Activated B cell treated with CpG ODN at 0.5 μM for 24 hours (primary cell): Measurements from ENCODE around the gene SV2B. TPM values are rescaled to one million over a fixed set of nuclear protein-coding genes. Genes with fewer than 3 reads are reported as not detected.

Source experiments
- ATAC-seq: fragments of 200-7000 bp; cut with Tn5 transposase; one replicate; pipeline ENCODE4 v1.10.0; 2021; ENCODE audit warnings: low read depth, mild to moderate bottlenecking, moderate library complexity
- CTCF ChIA-PET: fragments of 350-600 bp; sonication (Branson Sonifier 250); formaldehyde crosslinking; loops from one replicate; lab custom pipeline; 2021; ENCODE audit warnings: antibody characterized with exemption; lab: Charles Lee
- POLR2A ChIA-PET: fragments of 350-600 bp; sonication (Branson Sonifier 250); formaldehyde crosslinking; loops from one replicate; lab custom pipeline; 2021; ENCODE audit warnings: antibody characterized with exemption; lab: Charles Lee
- DNase-seq: peaks from one replicate; pipeline ENCODE4 v3.0.0; 2022
- H3K27ac Mint-ChIP-seq: one replicate; pipeline ENCODE4 v1.8.0; 2020; ENCODE audit warnings: mixed read lengths
- H3K27me3 Mint-ChIP-seq: one replicate; pipeline ENCODE4 v1.8.0; 2021; ENCODE audit warnings: mixed read lengths
- H3K36me3 Mint-ChIP-seq: one replicate; pipeline ENCODE4 v1.8.0; 2021; ENCODE audit warnings: low read depth, mixed read lengths
- H3K4me1 Mint-ChIP-seq: one replicate; pipeline ENCODE4 v1.8.0; 2021; ENCODE audit warnings: mixed read lengths
- H3K4me3 Mint-ChIP-seq: one replicate; pipeline ENCODE4 v1.8.0; 2020; ENCODE audit warnings: mild to moderate bottlenecking, mixed read lengths
- H3K9me3 Mint-ChIP-seq: one replicate; pipeline ENCODE4 v1.8.0; 2020; ENCODE audit warnings: mixed read lengths
- intact Hi-C: fragments of 100-400 bp; cut with micrococcal nuclease; formaldehyde crosslinking; loops from one replicate; pipeline ENCODE4 v1.15.1; 2024
- total RNA-seq: library from RNA; stranded (reverse); gene quantifications from 2 replicates; pipeline ENCODE4 v1.2.3, GENCODE V29; 2022
- TF ChIP-seq, protein P1 (sequence below): fragments of 200-600 bp; IDR thresholded peaks from one replicate; pipeline ENCODE4 v1.8.0; 2022; ENCODE audit warnings: antibody characterized with exemption, mild to moderate bottlenecking

The SV2B gene
- total RNA-seq, 1 donor from 2014 or later: not detected

DNA sequence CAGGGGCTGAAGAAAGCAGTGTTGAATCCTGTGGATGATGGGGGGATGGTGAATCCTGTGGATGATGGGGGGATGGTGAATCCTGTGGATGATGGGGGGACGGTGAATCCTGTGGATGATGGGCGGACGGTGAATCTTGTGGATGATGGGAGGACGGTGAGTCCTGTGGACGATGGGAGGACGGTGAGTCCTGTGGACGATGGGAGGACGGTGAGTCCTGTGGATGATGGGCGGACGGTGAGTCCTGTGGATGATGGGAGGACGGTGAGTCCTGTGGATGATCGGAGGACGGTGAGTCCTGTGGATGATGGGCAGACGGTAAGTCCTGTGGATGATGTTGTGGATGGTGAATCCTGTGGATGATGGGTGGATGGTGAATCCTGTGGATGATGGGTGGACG lies 170.7 kb downstream of the SV2B start:
- ChIA-PET CTCF (no interaction called here), POLR2A (no interaction called here)
- DNase-seq (no peak), ATAC-seq (no peak)
- Mint-ChIP-seq H3K27me3 (peaks cover 15% of the 10 kb centered on the region), H3K4me3 (no peak overlapping the region), H3K4me1 (peaks cover 2% of the 10 kb centered on the region), H3K9me3 (peaks cover under 1% of the 10 kb centered on the region), H3K27ac (no peak overlapping the region), H3K36me3 (no peaks in the 10 kb centered on the region)
- intact Hi-C loops: loop anchor here (5.0 kb wide), 1 partner anchor 313 kb away; no protein-coding TSS in a partner anchor
- TF ChIP-seq, protein P1, sequence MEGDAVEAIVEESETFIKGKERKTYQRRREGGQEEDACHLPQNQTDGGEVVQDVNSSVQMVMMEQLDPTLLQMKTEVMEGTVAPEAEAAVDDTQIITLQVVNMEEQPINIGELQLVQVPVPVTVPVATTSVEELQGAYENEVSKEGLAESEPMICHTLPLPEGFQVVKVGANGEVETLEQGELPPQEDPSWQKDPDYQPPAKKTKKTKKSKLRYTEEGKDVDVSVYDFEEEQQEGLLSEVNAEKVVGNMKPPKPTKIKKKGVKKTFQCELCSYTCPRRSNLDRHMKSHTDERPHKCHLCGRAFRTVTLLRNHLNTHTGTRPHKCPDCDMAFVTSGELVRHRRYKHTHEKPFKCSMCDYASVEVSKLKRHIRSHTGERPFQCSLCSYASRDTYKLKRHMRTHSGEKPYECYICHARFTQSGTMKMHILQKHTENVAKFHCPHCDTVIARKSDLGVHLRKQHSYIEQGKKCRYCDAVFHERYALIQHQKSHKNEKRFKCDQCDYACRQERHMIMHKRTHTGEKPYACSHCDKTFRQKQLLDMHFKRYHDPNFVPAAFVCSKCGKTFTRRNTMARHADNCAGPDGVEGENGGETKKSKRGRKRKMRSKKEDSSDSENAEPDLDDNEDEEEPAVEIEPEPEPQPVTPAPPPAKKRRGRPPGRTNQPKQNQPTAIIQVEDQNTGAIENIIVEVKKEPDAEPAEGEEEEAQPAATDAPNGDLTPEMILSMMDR: no peak

DNA sequence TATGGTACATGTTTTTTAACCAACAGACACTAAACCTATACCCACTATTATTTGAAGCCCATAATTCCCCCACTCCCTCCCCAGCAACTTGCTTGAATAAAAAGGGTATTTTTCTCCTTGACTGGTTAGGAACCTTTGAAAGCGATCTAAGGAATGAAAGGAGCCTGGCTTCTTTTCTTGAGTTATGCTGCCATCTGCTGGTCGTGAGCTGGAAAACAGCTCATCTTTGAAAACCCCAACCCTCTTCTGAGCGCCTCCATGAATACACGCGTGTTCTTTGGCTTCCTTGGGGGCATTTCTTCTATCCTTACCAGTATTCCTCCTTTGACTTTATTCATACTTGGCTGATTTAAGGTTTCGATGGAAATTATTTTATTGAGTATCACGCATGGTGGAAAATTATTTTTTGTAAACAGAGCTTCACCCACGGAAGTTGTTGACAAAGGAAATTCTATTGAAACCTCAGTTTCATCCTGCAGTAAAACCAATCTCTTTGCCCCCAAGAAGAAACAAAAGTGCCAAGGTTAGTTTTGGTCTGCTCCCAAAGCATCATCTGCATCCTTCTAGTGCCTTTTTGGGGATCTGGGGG lies 171.6 kb downstream of the SV2B start:
- Mint-ChIP-seq H3K9me3 (peaks cover 6% of the 10 kb centered on the region), H3K36me3 (no peaks in the 10 kb centered on the region), H3K27ac (no peak overlapping the region), H3K4me1 (peaks cover 2% of the 10 kb centered on the region), H3K27me3 (peaks cover 18% of the 10 kb centered on the region), H3K4me3 (no peak overlapping the region)
- DNase-seq (no peak), ATAC-seq (peak; percentile 45)
- TF ChIP-seq, protein P1: peak; percentile 78
- ChIA-PET CTCF (interaction anchor here (0.8 to 2.8 kb wide), 19 partner anchors 9 to 979 kb away, joined by 3 to 37 read pairs (median 4); partner anchors contain the start of gene RCCD1), POLR2A (interaction anchor here (0.6 kb wide), 1 partner anchor 313 kb away, joined by 6 read pairs; no protein-coding TSS in a partner anchor)
- intact Hi-C loops: loop anchor here (1.0 to 5.0 kb wide), 2 partner anchors 216 to 314 kb away; no protein-coding TSS in a partner anchor

DNA sequence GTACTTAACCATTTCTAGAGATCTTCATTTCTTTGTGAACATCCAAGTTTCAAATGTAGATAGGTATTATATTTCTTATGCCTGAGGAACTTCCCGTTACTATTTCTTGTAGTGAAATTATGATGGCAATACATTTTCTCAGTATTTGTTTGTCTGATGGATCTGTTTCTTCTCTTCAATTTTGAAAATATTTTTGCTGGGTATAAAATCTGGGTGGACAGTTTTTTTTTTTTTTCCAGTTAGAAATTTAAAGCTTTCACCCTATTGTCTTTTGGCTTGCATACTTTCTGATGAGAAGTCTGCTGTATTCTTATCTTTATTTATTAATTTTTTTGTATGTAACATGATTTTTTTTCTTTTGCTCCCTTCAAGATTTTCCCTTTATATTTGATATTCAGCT lies 175.8 kb downstream of the SV2B start:
- peaks cover 2% of the 10 kb centered on the region for H3K4me1 Mint-ChIP-seq
- DNase-seq (no peak), ATAC-seq (no peak)
- H3K27ac Mint-ChIP-seq: no peak overlapping the region
- TF ChIP-seq, protein P1: no peak
- H3K9me3 Mint-ChIP-seq: peaks cover 6% of the 10 kb centered on the region
- ChIA-PET POLR2A (no interaction called here), CTCF (no interaction called here)
- no peaks in the 10 kb centered on the region for H3K36me3 Mint-ChIP-seq
- no peak overlapping the region for H3K4me3 Mint-ChIP-seq
- intact Hi-C loops: no loop called here
- H3K27me3 Mint-ChIP-seq: peaks cover 15% of the 10 kb centered on the region

DNA sequence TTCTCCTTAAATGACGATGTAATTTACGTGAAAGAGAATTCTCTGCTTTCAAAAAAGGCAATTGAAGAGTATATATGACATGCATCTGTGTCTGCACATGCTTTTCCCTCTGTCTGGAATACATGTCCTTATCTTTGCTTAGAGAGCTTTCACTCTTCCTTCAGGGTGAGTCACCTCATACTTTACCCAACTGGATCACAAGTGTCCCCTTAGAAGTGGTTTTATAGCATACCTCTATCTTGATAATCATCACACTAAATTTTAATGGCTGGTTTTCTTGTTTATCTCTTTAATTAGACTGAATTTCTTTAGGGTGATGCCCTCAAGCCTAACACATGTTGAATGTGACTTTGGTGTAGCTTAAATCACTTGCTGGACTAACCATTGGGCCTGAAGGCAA lies 178.9 kb downstream of the SV2B start:
- Mint-ChIP-seq H3K9me3 (peaks cover 6% of the 10 kb centered on the region), H3K4me1 (no peaks in the 10 kb centered on the region), H3K36me3 (no peaks in the 10 kb centered on the region), H3K27ac (no peak overlapping the region), H3K4me3 (no peak overlapping the region), H3K27me3 (peaks cover 13% of the 10 kb centered on the region)
- ChIA-PET POLR2A (no interaction called here), CTCF (no interaction called here)
- TF ChIP-seq, protein P1: no peak
- DNase-seq (no peak), ATAC-seq (no peak)
- intact Hi-C loops: no loop called here

DNA sequence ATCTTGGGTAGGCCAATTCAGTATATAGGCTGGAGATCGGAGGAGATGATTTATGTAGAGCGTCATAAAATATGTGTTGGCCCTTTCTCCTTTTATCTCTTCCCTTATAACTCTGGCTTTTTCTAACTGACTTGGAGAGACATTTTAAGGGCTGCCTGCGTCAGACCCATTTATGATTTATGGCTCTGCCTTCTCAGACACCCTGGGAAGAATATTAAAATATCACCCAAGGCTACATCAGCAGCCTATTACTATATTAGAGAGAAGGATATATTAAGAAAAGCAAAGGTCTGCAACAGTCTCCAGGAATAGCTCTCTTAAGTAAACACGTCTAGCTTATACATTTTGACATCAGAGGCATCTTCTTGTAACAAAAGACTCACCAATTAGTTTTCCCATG lies 179.4 kb downstream of the SV2B start:
- DNase-seq (no peak), ATAC-seq (no peak)
- no peaks in the 10 kb centered on the region for H3K36me3 Mint-ChIP-seq
- peaks cover 6% of the 10 kb centered on the region for H3K9me3 Mint-ChIP-seq
- CTCF ChIA-PET: interaction anchor here (1.2 kb wide), 1 partner anchor 8 kb away, joined by 4 read pairs; no protein-coding TSS in a partner anchor
- TF ChIP-seq, protein P1: no peak
- H3K27me3 Mint-ChIP-seq: peaks cover 12% of the 10 kb centered on the region
- no peak overlapping the region for H3K4me3 Mint-ChIP-seq
- no peak overlapping the region for H3K27ac Mint-ChIP-seq
- POLR2A ChIA-PET: no interaction called here
- H3K4me1 Mint-ChIP-seq: no peaks in the 10 kb centered on the region
- intact Hi-C loops: no loop called here
